Hematopoietic multipotent progenitor cell treated with erythropoietin and hydrocortisone succinate and interleukin-3 and kit ligand, for 15 days (in vitro differentiated cells): ENCODE results near the gene GRIK1.

ENCODE experiments used
- DNase-seq: peaks from one replicate; pipeline ENCODE4 v3.0.0-alpha.2; 2015; ENCODE audit warnings: low spot score

The GRIK1 gene

DNA sequence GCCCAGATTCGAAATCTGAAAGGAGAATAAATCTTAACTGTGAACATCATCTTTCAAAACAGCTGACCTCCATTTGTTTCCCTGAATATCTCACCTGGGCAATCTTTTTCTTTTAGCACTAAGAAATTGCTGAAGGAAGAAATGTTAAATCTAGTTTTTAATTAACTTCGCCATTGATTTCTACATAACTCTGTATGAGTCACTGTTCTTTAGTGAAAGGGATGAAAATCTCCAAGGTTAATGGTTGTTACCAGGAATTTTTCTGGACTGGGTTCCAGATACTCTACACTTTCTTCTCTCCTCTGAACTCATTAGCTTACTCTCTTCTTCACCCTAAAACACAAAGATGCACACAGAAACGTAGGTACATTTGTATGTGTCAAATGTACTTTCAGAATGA is 405.3 kb downstream of the GRIK1 start:
- DNase-seq = no peak

DNA sequence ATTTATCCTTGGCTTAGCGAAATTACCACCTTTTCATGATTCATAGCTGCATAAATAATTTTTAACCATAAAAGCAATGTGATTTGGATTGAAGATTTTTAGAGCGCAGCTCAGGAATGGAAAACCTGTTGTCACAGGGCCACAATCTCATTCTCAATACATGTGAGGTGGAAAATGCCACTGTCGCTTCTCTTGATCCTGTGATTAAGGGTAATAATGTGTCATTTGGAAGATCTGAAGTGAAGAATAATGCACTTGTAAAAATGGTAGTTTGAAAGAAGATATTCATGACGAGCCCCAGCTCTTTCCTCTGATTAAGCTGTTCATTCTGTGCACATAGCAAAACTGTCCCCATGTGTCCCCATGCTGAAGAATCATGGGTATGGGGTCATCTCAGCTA is 410.7 kb downstream of the GRIK1 start:
- no peak for DNase-seq

DNA sequence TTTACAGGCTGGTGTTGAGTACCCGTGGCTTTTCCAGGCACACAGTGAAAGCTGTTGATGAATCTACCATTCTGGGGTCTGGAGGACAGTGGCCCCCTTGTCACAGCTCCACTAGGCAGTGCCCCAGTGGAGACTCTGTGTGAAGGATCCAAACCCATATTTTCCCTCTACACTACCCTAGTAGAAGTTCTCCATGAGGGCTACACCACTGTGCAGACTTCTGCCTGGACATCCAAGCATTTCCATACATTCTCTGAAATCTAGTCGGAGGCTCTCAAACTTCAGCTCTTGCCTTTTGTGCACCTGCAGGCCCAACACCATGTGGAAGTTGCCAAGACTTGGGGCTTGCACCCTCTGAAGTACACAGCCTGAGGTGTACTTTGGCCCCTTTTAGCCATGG is 413.3 kb downstream of the GRIK1 start:
- DNase-seq = no peak

DNA sequence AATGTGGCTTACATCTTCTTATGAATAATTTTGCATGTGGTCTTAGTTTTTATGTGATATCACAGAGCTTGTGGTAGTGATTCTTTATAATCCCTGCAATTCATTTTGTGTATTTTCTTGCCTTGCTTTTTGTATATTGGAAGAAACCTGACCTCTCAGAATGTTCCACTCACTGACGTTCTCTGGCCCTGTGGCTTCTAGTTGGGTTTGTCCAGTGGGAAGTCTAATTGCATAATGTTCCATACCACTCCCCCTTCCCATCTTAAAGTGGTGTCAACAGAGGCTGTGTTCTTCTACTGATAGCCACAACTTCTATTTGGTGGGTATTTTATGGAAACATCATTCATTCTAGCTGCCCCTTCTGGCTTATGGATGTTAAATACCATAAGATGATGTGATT is 415.7 kb downstream of the GRIK1 start:
- DNase-seq = no peak

DNA sequence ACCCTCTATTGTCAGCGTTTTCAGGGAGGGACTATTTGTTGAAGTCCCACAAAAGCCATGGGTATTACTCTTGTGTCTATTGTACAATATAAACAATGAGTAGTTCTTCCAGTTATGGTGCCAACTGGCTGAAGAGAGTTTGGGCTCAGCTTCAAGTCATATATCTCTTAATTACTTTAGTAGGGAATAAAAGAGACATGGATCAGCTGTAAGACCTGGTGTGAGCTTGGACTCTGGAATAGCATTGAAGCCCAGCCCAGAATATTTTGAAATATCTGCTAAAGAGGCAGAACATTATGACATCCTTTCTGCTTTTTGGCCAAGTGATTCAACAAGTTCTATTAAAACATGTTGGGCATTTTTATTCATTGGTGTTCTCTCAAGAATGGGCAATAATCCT is 416.1 kb downstream of the GRIK1 start:
- DNase-seq = no peak

DNA sequence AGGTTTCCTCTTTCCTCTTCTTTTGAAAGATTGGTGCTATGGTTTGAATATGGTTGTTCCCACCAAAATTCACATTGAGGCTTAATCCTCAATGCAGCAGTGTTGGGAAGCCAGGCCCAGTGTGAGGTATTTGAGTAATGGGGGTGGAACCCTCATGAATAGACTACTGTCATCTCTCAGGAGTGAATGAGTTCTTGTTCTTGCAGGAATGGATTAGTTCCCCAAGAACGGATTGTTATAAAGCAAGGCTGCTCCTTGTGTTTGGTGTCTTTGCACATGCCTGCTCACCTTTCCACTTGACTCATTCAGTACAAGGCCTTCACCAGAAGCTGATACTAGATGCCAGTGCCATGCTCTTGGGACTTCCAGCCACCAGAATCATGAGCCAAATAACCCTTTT is 417.9 kb downstream of the GRIK1 start:
- no peak for DNase-seq

DNA sequence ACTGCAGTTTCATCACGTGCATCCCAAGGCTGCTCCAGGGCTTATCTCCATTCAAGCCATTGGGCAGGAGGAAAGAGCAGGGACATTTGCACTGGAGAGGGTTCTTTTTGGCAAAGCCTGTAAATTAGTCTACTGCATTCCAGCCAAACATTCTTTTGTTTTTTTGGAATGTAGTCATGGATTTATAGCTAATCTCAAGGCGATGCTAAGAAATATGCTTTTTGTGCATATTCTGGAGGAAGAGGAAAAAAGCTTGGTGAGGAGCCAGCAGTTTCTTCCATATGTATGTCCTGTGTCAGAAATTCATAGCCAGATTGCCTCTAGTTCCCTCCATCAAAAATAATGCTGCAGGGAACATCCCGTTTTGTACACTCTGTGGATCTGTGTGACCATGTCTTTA is 419.6 kb downstream of the GRIK1 start:
- DNase-seq = no peak

DNA sequence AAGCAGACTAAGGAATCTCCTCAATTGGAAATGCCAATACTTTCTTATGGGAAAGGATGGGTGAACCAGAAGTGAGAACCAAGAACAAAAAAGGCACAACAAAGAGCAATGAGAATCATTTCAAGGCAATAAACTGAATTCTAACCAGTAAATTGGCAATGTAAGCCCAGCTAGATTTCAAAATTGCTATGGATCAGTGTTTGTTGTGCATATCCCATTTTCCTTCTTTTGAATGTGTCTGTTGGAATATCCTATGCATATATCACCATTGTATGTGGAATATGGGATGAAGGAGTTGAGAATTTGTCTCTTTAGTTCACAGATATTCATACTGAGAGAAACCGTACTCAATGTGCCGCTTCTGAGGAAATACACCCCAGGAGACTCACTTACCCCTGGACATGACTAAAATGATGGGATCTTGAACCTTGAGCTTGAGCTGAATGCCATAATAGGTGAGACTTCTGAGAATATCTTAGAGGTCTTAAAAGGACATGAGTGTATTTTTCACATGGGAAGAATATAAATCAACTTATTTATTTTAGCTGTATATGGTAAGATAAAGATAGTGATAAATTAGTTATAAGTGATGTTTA is 425.0 kb downstream of the GRIK1 start:
- no peak for DNase-seq

DNA sequence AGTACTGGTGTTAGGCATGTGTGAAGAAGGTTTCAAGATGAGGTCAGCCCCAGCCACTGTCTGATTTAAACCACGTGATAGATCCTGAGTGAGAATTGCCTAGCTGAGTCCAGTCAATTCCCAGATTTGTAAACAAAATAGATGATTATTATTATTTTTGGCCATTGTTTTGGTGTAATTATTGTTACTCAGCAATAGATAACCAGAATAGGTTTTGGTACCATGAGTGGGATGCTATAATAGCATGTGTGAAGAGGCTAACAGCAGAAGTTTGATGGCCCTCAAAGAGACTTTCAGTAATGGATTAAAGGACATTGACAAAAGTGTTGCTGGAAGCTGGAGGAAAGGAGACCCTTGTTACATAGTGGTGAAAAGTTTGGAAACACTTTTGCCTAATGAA is 426.3 kb downstream of the GRIK1 start:
- no peak for DNase-seq

DNA sequence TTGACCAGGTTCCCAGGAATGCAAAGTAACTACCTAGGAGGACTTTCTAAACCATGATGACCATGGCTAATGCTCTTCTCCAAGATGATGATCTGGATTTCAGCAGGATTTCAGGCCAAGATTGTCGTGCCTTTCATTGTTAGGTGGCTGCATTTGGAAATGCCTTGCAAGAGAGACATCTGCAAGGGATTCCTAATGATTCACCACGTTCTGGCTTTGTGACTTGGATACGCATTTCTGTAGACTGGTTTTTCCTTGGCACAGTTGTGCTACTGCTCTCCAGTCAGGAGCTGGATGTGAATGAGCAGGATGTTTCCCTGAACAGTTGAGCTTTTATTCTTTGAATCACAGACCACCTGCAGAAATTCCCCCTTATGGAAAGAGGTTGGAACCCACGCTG is 428.7 kb downstream of the GRIK1 start:
- no peak for DNase-seq

DNA sequence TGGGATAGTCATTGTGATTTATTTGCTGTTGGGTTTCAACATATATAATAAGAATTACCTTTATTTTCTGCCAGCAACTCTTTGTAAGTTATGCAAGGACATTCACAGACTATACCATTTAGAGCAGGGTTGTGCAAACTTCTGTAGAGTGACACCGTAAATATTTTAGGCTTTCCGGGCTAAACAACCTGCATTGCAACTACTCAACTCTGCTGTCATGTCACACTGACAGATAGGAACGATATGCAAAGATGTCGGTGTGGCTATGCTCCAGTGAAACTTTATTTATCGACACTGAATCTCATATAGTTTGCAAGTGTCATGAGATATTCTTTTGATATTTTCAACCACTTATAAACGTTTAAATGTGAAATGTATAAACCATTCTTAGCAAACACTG is 430.7 kb downstream of the GRIK1 start:
- no peak for DNase-seq

DNA sequence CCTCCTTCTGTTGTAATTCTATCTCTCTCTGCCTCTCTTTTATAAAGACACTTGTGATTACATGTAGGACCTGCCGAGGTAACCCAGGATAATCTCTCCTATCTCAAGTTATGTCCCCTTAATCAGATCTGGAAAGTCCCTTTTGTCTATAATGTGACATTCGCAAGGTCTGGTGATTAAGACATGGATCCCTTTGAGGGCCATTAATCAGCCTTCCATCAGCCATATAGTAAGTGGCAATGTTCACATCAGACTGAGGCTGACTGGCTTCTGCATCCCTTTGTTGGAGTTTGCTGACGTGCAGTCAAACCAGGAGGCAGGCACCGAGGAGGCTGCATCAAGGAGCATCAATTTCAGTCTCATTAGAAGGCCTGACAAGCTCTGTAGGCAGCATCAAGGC is 431.5 kb downstream of the GRIK1 start:
- DNase-seq = no peak

DNA sequence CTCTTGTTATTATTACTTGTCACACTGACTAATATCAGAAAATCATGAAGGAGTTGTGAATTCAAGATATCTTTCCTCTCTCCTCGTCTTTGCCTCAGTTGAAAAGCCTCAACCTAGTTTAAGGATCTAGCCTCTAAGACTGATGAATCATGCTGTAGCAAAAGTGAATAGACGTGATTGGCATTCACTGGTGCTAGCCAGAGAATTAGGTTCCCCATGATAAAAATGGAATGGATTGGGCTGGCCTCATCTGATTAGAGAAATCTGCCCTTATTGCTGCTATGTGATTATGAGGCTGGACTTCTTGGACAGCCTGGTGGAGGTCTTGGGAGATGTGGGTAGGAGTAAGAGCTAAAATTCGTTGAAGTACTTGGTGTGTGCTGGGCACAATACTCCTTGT is 432.8 kb downstream of the GRIK1 start:
- no peak for DNase-seq

DNA sequence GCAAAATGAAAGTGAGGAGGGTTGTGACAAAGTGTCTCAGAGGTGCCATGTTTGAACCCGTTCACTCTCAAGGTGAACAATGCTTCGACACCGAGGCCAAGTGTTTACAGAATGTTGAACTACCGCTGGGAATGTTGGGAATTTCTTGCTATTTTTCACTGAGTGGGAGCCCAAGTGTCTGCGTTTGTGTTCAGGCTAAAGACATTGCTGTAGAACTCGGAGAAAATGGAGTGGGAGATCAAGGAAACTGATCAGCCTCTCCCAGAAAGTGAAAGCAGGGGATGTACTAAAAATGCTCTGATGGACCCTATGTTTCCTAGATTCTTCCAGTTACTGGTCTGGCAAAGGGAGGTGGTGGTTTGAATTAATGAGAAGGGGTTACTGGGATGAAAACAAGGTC is 433.6 kb downstream of the GRIK1 start:
- DNase-seq = no peak

DNA sequence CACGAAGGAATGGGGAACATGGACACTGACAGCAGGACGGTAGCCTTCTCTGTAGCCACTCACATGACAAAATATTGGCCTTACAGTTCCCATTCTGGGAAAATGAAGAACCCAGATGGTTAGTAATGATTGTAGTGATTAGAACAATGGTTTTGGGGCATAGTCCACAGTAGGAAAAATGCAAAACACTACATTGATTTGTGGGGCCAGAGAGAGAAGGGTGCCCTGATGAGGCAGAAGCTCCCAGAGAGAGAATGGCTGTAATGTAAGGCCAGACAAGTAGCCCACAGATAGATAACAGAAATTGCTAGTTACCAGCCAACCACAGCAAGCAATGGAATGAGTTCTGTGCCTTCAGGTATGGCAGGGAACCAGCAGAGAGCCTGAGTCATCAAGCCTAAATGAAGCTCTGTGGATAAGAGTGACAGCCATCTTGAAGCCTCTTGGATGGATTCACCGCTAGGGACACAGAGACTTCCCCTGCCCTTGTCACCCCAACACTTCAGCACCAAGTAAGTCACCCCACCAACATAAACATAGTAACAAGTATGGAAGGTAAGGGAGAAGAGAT is 435.0 kb downstream of the GRIK1 start:
- DNase-seq = no peak

DNA sequence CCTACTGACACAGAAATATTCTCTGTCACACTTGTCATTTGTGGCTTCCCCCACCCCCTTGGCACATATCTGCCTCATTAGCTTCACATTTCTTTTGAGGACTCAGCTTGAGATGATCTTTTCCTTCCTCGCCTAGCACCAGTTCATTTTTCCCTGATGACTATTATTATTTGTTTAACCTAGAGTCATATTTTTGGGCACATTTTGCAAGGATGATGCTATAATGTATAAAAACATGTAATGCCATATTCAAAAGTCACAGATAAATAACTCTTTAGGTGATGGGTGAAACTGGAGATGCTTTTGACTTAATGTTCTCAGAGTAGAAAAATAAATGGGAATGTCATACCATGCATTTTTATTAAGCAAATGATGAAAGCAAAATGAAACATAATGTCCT is 438.3 kb downstream of the GRIK1 start:
- no peak for DNase-seq

DNA sequence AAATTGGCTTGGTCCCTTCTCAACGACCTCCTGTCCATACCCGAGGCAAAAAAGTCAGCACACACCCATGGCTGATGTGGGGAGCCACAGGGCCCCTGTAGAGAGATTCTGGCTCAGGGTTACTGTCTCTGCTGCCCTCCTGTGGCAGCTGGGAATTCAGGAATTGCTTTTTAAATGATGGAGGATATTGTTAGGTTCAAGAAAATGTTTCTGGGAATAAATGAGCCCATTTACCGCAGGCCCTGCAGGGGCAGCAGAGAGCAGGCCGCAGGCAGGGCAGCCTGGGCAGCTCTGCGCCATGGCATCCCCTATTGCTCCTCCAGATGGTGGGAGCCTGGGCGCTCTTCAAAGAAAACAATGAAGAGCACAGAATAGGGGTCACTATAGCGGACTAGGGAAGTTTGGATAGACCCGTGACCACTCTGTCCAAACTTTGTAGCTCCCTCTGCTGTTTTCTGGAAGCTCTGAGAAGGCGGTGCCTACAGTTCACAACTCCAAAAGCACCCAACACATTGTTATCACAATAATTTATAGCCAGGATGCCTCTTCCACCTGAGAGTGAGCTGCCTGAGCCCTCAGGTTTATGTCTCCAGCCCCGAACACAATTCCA is 440.0 kb downstream of the GRIK1 start:
- DNase-seq = no peak

DNA sequence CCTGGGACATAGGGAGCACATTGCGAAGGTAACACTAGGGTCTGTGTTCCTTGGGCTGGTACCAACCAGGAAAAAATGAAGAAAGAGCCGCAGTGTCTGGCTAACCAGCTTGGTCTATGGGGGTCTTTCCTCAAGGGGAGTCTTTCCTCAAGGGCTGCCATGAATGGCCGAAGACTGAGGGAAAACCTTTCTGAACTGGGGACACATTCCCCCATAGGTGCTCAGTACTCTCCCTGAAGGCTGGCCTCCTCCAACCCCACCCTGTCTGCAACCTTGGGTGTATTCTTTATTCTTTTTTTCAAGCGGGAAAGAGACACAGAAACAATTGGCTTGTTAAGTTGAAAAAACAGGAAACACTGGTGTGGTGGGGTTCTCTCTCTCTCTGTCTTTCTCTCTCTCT is 440.6 kb downstream of the GRIK1 start:
- no peak for DNase-seq

DNA sequence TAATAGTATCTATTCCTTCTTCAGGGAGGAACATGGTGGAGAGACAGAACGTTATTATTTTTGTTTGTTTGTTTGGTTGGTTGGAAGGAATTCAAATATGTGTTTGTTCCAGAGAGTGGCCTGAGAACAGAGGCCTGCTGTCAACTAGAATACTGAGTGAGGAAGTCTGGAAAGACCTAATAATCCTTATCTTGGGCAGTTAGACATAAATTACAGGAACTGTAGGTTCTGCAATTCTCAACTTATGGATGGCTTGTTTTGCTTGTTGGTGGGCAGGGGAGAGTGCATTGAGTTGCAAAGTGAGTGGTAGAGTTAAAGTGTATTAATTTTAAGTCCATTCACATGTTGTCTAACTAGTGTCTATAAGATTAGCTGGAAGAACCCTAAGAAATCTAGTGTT is 443.5 kb downstream of the GRIK1 start:
- DNase-seq = no peak

DNA sequence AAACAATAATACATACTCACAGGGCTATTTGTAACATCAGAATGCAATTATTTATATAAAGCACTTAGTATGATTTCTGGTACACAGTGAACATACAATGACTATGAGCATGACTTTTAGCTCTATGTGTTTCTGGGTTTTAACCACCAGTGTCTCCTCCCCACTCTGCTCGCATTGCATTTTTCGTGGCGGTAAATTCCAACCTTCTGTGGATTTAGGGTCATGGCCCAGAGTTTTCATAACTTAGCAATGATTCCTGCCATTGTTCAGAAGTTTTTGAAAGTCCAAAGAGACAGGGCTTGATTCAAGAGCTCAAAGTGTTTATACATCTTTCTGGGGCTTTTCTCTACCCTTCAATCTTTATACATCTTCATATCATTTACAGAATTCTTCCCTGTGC is 449.8 kb downstream of the GRIK1 start:
- no peak for DNase-seq

DNA sequence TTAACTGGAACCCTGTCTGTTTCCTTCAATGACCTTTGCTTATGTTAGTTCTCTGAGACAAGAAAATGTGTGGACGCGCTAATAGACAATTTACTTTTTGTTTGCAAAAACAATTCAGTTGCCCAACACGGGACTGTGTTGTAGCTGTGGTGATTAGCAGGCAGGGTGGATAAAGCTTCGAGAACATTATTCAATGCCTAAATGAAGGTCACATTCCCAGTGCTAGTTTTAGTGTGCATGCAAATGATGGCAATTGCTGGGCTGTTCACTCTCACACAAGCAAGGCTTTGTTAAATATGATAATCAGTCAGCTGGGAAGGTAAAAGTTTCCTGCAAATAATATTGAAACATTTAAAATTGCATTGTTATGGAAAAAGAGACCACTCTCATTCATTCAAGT is 452.6 kb downstream of the GRIK1 start:
- DNase-seq = no peak
